ENCODE data around the gene TFF3. TPM values are rescaled to one million over a fixed set of nuclear protein-coding genes. Genes with fewer than 3 reads are reported as not detected.

Gene TFF3
- total RNA-seq, 4 donors from 2014 or later = 1.8 to 23.6 (median 11.6) TPM

DNA sequence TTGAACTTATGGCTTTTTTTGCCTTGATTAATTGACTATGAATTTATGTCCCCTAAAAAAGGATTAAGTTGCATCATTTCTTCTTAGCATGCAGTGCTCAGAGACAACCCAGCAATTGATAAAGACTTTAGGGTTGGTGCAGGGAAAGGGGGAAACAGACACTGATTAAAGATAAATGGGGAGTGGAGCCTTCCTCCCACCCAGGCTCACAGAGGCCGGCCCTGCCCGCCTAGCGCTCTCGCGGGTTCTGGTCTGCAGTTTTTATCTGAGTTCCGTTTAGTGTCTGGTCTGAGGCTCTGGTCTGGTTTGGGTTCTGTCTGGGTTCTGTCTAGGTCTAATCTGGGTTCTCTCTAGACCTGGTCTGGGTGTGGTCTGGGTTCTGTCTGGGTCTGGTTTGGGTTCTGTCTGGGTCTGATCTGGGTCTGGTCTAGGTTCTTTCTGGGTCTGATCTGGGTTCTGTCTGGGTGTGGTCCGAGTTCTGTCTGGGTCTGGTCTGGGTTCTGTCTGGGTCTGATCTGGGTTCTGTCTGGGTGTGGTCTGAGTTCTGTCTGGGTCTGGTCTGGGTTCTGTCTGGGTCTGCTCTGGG, 48.1 kb downstream of the TFF3 start:
- TF ChIP-seq, protein P1, sequence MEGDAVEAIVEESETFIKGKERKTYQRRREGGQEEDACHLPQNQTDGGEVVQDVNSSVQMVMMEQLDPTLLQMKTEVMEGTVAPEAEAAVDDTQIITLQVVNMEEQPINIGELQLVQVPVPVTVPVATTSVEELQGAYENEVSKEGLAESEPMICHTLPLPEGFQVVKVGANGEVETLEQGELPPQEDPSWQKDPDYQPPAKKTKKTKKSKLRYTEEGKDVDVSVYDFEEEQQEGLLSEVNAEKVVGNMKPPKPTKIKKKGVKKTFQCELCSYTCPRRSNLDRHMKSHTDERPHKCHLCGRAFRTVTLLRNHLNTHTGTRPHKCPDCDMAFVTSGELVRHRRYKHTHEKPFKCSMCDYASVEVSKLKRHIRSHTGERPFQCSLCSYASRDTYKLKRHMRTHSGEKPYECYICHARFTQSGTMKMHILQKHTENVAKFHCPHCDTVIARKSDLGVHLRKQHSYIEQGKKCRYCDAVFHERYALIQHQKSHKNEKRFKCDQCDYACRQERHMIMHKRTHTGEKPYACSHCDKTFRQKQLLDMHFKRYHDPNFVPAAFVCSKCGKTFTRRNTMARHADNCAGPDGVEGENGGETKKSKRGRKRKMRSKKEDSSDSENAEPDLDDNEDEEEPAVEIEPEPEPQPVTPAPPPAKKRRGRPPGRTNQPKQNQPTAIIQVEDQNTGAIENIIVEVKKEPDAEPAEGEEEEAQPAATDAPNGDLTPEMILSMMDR (IDR thresholded peaks at IDR 0.05) = no peak
- DNase-seq (ENCODE audit: low spot score) = no peak
- ATAC-seq (ENCODE audit: low FRiP score) = no peak

DNA sequence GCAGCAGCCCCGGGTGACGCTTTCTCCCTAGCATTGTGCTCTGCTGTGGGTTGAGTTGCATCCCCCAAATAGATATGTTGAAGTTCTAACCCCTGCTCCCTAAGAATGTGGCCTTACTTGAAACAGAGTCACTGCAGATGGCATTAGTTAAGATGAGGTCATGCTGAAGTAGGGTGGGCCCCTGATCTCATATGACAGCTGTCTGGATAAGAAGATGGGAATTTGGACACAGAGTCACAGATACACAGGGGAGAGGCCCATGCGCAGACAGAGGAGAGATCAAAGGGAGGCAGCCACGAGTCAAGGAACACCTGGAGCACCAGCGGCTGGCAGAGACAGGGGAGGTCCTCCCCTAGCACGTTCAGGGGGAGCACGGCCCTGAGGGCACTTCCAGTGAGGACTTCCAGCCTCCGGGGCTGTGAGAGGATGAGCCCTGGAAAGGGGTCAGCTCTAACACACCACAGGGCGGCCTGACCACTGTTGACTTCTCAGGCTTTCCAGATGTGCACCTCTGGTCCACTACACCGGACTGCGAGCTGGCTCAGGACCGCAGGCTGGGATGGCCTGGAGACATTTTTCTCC, 49.9 kb downstream of the TFF3 start:
- TF ChIP-seq, protein P1 (IDR thresholded peaks at IDR 0.05) = no peak
- DNase-seq (ENCODE audit: low spot score) (no peak), ATAC-seq (ENCODE audit: low FRiP score) (no peak)

DNA sequence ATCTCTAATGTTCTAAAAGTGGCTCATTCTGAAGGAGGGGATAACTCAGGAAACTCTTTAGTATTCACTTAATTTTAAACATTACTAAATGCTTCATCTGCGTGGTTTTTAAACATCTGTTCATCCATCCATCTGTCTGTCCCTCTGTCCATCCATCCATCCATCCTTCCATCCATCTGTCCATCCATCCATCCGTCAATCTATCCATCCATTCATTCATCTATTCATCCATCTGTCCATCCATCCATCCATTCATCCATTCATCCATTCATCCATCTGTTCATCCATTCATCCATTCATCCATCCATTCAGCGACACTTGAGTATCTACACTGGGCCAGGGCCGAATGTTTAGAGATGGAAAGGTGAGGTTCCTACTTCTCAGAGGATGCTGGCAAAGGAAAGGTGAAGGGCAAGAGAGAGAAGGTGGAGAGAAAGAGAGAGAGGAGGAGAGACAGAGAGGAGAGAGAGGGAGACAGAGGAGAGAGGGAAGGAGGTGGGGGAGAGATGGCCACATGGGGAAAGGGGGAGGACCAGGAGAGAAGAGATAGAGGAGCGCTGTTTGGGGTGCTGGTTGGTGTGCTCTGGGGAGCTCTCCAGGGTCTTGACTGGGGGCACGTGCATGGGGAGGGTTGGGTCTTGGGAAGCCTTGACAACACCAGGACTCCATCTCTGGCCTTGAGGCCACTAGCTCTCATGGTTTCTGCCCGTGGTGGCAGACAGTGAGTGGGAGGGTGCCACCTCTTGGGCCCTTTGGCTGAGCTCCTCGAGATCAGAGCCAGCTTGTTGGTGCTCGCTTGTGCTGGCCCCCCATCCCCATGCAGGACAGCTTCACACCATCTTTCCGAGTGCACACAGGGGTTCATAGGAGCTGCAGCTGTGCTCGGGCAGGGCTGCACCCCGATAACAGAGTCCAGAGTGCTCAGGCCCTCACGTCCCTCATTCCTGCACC, 50.7 kb downstream of the TFF3 start:
- no peak for DNase-seq (ENCODE audit: low spot score)
- TF ChIP-seq, protein P1 (IDR thresholded peaks at IDR 0.05) = no peak
- no peak for ATAC-seq (ENCODE audit: low FRiP score)

DNA sequence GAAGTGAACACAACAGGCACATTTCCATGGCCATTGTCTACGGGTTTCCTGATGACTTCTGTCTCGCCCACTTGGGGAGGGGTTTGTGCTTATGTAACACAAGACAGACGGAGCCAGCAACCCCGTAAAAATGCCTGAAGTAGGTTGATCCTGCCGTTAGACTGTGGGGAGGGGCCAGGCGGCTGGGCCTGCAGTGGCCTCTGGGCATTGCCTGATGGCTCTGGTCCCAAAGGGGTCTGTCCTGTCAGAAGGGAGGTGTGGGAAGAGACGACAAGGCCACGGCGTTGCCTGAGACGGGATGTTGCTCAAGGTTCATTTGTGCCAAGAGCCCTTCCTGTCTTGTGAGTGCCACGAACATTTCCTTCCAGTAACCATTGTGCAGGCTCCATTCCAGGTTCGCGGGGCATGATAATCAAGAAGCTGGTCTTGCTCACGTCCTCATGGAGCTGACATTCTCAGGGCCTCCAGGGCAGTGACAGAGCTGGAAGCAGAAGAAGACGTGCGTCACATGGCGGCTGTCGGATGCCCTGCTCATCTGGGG, 51.5 kb downstream of the TFF3 start:
- TF ChIP-seq, protein P1 (IDR thresholded peaks at IDR 0.05) = no peak
- ATAC-seq (ENCODE audit: low FRiP score) (peak; percentile 24), DNase-seq (ENCODE audit: low spot score) (no peak)

DNA sequence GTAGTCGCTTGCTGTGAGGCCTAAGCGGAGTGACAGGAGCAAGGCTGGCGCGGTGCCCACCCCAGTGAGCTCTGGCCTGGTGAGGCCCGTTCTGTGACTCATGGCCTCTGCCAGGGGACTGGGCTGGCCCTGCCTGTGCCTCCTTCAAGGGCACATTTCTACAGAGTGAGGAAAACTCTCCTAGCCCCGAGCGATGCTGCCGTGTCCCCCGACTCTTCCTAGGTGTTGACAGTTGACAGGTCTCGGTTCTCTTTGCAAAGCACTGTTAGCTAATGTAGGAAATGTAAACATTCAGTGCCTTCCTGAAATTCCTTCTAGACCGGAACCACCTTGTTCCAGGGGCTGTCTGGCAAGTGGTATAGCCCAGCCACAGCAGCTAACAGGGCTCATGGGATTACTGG, 52.4 kb downstream of the TFF3 start:
- no peak for ATAC-seq (ENCODE audit: low FRiP score)
- TF ChIP-seq, protein P1 (IDR thresholded peaks at IDR 0.05) = no peak
- peak; percentile 44 for DNase-seq (ENCODE audit: low spot score)

DNA sequence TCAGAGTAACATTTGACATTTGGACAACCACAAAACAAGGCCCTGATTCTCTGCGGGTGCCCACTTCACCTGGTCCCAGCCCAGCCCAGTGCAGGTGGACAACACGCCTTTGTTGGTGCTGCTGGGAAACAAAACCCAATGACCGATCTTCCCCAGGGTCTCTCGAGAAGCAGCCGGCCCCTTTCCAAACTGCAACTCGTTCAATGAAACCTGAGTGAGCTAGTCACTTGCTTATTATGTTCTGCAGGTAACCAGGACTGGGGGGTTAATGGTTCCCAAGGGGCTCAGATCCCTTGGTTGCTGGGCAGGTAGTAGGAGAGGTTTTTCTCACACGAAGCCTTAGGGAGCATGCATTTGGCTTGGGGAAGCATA, 53.4 kb downstream of the TFF3 start:
- TF ChIP-seq, protein P1 (IDR thresholded peaks at IDR 0.05) = no peak
- DNase-seq (ENCODE audit: low spot score) (no peak), ATAC-seq (ENCODE audit: low FRiP score) (no peak)

Other genes starting within 250 kb of the TFF3 start
- gene UMODL1, start 244.1 kb downstream of the TFF3 start, total RNA-seq = not detected
- 10 to 100 TPM in 3 of 4 donors, 1 to 10 TPM in 1; 9.8 to 45.1 (median 30.2) TPM for gene ABCG1, start 96.3 kb downstream of the TFF3 start, total RNA-seq
- gene TFF2, start 35.6 kb upstream of the TFF3 start, total RNA-seq = not detected
- gene TFF1, start 51.1 kb upstream of the TFF3 start, total RNA-seq = not detected
- gene TMPRSS3, start 80.6 kb upstream of the TFF3 start, total RNA-seq = 1 to 10 TPM in 3 of 4 donors, under 1 TPM in 1; 0.32 to 8.7 (median 5.9) TPM
- gene UBASH3A, start 88.5 kb upstream of the TFF3 start, total RNA-seq = under 1 TPM in 3 of 4 donors, not detected in 1; 0.31 to 0.96 (median 0.79) TPM
- under 1 TPM in 3 of 4 donors, not detected in 1; 0.31 to 0.37 (median 0.36) TPM for gene RSPH1, start 180.8 kb upstream of the TFF3 start, total RNA-seq
- 10 to 100 TPM in 1 of 4 donors, 1 to 10 TPM in 3; 4.6 to 11.0 (median 6.0) TPM for gene SLC37A1, start 198.4 kb upstream of the TFF3 start, total RNA-seq

Data from omental fat pad (tissue), 4 donors.